SK-N-SH treated with all-trans-retinoic acid at 6 μM for 48 hours (cell line): Measurements from ENCODE around the gene OR5F1.

Source experiments
- ARNTL ChIP-seq: fragments of 450-650 bp; formaldehyde crosslinking; IDR thresholded peaks from 2 replicates; pipeline ENCODE4 v1.5.0; 2020; ENCODE audit warnings: low read depth, mild to moderate bottlenecking, moderate library complexity, borderline replicate concordance
- ISL1 ChIP-seq: fragments of 250-450 bp; sonication (Bioruptor Pico); IDR thresholded peaks from 2 replicates; pipeline ENCODE4 v2.1.2; 2022; ENCODE audit warnings: mild to moderate bottlenecking, moderate library complexity
- RARB ChIP-seq: fragments of 250-450 bp; sonication (Bioruptor Pico); IDR thresholded peaks from 2 replicates; pipeline ENCODE4 v1.8.0; 2021; ENCODE audit warnings: mild to moderate bottlenecking, moderate library complexity
- ZFP3 ChIP-seq: fragments of 250-450 bp; sonication (Bioruptor Pico); IDR thresholded peaks from 2 replicates; pipeline ENCODE4 v1.5.0; 2020; ENCODE audit warnings: mild to moderate bottlenecking, moderate library complexity
- TF ChIP-seq, protein P1 (sequence below): fragments of 250-450 bp; sonication (Bioruptor Pico); IDR thresholded peaks from 2 replicates; pipeline ENCODE4 v1.5.0; 2020; ENCODE audit warnings: mild to moderate bottlenecking, moderate library complexity

GRCh38 chr11:55956521-55956920, 37.9 kb downstream of the OR5F1 start:
- TF ChIP-seq ISL1 (CRISPR knock-in tag) (no peak), ZFP3 (CRISPR knock-in tag) (no peak), ARNTL (CRISPR knock-in tag) (no peak), RARB (no peak)
- TF ChIP-seq, protein P1, sequence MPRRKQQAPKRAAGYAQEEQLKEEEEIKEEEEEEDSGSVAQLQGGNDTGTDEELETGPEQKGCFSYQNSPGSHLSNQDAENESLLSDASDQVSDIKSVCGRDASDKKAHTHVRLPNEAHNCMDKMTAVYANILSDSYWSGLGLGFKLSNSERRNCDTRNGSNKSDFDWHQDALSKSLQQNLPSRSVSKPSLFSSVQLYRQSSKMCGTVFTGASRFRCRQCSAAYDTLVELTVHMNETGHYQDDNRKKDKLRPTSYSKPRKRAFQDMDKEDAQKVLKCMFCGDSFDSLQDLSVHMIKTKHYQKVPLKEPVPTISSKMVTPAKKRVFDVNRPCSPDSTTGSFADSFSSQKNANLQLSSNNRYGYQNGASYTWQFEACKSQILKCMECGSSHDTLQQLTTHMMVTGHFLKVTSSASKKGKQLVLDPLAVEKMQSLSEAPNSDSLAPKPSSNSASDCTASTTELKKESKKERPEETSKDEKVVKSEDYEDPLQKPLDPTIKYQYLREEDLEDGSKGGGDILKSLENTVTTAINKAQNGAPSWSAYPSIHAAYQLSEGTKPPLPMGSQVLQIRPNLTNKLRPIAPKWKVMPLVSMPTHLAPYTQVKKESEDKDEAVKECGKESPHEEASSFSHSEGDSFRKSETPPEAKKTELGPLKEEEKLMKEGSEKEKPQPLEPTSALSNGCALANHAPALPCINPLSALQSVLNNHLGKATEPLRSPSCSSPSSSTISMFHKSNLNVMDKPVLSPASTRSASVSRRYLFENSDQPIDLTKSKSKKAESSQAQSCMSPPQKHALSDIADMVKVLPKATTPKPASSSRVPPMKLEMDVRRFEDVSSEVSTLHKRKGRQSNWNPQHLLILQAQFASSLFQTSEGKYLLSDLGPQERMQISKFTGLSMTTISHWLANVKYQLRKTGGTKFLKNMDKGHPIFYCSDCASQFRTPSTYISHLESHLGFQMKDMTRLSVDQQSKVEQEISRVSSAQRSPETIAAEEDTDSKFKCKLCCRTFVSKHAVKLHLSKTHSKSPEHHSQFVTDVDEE, result no peak
